HepG2 (cell line): Measurements from ENCODE around the gene TRPV2. TPM values are rescaled to one million over a fixed set of nuclear protein-coding genes. Genes with fewer than 3 reads are reported as not detected.

Experiments used
- PAX8 ChIP-seq: sonication (generic); formaldehyde crosslinking; IDR thresholded peaks from 2 replicates; pipeline ENCODE4 v1.8.0; 2022; ENCODE audit warnings: mild to moderate bottlenecking, missing genetic modification reagents, borderline replicate concordance
- TFDP1 ChIP-seq: IDR thresholded peaks from 2 replicates; pipeline ENCODE4 v1.6.1; 2016; ENCODE audit warnings: missing compliant biosample characterization, missing genetic modification reagents, borderline replicate concordance
- ZBTB8A ChIP-seq: sonication (generic); formaldehyde crosslinking; IDR thresholded peaks from 2 replicates; pipeline ENCODE4 v1.4.0; 2020; ENCODE audit warnings: mild to moderate bottlenecking, low read depth, missing genetic modification reagents, borderline replicate concordance
- ZEB1 ChIP-seq: IDR thresholded peaks from 2 replicates; pipeline ENCODE4 v1.6.1; 2012; ENCODE audit warnings: mild to moderate bottlenecking, low read depth, inconsistent platforms; ENCODE audit not compliant: insufficient replicate concordance
- ZNF589 ChIP-seq: sonication (generic); formaldehyde crosslinking; conservative IDR thresholded peaks from 2 replicates; pipeline ENCODE4 v1.8.0; 2022; ENCODE audit warnings: mild to moderate bottlenecking, moderate library complexity, missing genetic modification reagents
- ZNF629 ChIP-seq: sonication (generic); formaldehyde crosslinking; conservative IDR thresholded peaks from 2 replicates; pipeline ENCODE4 v1.5.0; 2020; ENCODE audit warnings: missing genetic modification reagents
- polyA plus RNA-seq, 8 experiments: library from polyadenylated mRNA; depleted of rRNA in 3 of 8; stranded (reverse) in 7 of 8; unstranded in 1 of 8; fragments of >200 nt; fragmentation: Illumina TruSeq in 4 of 8; extraction: Trizol in 4 of 8; gene quantifications; 2 replicates each; pipeline versions ENCODE4 v1.2.1 to v1.2.3, GENCODE V29; 2011 to 2016; ENCODE audit warnings: low read depth in 4 of 8, missing spikeins in 1 of 8, mixed read lengths in 1 of 8; ENCODE audit not compliant: insufficient read depth in 1 of 8
- total RNA-seq, 5 experiments: library from RNA; depleted of rRNA; stranded (reverse); fragments of >200 nt; fragmentation: Illumina TruSeq; extraction: Trizol; gene quantifications; 2 replicates each; pipeline ENCODE4 v1.2.3, GENCODE V29; 2016; ENCODE audit warnings: low read depth in 1 of 5
- TF ChIP-seq, protein P1 (sequence below), 2 experiments: fragments of 450-650 bp in 1 of 2; sonication (generic) in 1 of 2; formaldehyde crosslinking in 1 of 2; IDR thresholded peaks; 2 replicates each; pipeline versions ENCODE4 v1.6.1 to v1.8.0; 2016 to 2022; ENCODE audit warnings: antibody characterized with exemption in 1 of 2, mild to moderate bottlenecking in 1 of 2, missing genetic modification reagents in 1 of 2
- TF ChIP-seq, protein P2 (sequence below), 2 experiments: sonication (generic) in 1 of 2; formaldehyde crosslinking in 1 of 2; IDR thresholded peaks; 2 replicates each; pipeline versions ENCODE4 v1.6.1 to v1.9.0; 2014 to 2022; ENCODE audit warnings: antibody characterized with exemption in 1 of 2, borderline replicate concordance in 1 of 2, inconsistent platforms in 1 of 2, low read depth in 1 of 2, missing genetic modification reagents in 1 of 2
- TF ChIP-seq, protein P3 (sequence below): sonication (generic); formaldehyde crosslinking; IDR thresholded peaks from 2 replicates; pipeline ENCODE4 v1.4.0; 2020; ENCODE audit warnings: missing genetic modification reagents

TRPV2 gene
- total and polyA plus RNA-seq, 2 of the 13 experiments (the other 11 are each of a cell fraction or from before 2014, with no cell fraction given) = 13.6 to 21.3 TPM

GRCh38 chr17:16439811-16440351, 24.5 kb downstream of the TRPV2 start (continued):
- TF ChIP-seq, protein P1, sequence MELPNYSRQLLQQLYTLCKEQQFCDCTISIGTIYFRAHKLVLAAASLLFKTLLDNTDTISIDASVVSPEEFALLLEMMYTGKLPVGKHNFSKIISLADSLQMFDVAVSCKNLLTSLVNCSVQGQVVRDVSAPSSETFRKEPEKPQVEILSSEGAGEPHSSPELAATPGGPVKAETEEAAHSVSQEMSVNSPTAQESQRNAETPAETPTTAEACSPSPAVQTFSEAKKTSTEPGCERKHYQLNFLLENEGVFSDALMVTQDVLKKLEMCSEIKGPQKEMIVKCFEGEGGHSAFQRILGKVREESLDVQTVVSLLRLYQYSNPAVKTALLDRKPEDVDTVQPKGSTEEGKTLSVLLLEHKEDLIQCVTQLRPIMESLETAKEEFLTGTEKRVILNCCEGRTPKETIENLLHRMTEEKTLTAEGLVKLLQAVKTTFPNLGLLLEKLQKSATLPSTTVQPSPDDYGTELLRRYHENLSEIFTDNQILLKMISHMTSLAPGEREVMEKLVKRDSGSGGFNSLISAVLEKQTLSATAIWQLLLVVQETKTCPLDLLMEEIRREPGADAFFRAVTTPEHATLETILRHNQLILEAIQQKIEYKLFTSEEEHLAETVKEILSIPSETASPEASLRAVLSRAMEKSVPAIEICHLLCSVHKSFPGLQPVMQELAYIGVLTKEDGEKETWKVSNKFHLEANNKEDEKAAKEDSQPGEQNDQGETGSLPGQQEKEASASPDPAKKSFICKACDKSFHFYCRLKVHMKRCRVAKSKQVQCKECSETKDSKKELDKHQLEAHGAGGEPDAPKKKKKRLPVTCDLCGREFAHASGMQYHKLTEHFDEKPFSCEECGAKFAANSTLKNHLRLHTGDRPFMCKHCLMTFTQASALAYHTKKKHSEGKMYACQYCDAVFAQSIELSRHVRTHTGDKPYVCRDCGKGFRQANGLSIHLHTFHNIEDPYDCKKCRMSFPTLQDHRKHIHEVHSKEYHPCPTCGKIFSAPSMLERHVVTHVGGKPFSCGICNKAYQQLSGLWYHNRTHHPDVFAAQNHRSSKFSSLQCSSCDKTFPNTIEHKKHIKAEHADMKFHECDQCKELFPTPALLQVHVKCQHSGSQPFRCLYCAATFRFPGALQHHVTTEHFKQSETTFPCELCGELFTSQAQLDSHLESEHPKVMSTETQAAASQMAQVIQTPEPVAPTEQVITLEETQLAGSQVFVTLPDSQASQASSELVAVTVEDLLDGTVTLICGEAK (IDR thresholded peaks at IDR 0.05) = no peak
- TF ChIP-seq, protein P1 (CRISPR knock-in tag; IDR thresholded peaks at IDR 0.05) = no peak
- TF ChIP-seq ZEB1 (no peak), ZNF589 (CRISPR knock-in tag) (peak; percentile 69; the same call in 1 of the 2 replicates), ZBTB8A (CRISPR knock-in tag) (no peak), TFDP1 (CRISPR knock-in tag) (no peak), ZNF629 (CRISPR knock-in tag) (no peak), PAX8 (CRISPR knock-in tag) (no peak)
- TF ChIP-seq, protein P2, sequence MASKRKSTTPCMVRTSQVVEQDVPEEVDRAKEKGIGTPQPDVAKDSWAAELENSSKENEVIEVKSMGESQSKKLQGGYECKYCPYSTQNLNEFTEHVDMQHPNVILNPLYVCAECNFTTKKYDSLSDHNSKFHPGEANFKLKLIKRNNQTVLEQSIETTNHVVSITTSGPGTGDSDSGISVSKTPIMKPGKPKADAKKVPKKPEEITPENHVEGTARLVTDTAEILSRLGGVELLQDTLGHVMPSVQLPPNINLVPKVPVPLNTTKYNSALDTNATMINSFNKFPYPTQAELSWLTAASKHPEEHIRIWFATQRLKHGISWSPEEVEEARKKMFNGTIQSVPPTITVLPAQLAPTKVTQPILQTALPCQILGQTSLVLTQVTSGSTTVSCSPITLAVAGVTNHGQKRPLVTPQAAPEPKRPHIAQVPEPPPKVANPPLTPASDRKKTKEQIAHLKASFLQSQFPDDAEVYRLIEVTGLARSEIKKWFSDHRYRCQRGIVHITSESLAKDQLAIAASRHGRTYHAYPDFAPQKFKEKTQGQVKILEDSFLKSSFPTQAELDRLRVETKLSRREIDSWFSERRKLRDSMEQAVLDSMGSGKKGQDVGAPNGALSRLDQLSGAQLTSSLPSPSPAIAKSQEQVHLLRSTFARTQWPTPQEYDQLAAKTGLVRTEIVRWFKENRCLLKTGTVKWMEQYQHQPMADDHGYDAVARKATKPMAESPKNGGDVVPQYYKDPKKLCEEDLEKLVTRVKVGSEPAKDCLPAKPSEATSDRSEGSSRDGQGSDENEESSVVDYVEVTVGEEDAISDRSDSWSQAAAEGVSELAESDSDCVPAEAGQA (IDR thresholded peaks at IDR 0.05; ENCODE audit: low read depth) = no peak
- TF ChIP-seq, protein P2 (CRISPR knock-in tag; IDR thresholded peaks at IDR 0.05; ENCODE audit: borderline replicate concordance) = 0 out of 2 replicates have a peak, but pooled peaks have one; percentile 8
- TF ChIP-seq, protein P3, sequence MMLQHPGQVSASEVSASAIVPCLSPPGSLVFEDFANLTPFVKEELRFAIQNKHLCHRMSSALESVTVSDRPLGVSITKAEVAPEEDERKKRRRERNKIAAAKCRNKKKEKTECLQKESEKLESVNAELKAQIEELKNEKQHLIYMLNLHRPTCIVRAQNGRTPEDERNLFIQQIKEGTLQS = no peak
